IPS DF 4.7 (cell line): ENCODE results near the gene SCGB1A1.

Experiments used
- DNase-seq: peaks from one replicate; pipeline ENCODE4 v3.0.0-alpha.2; 2013; ENCODE audit warnings: low spot score; ENCODE audit errors: extremely low read depth

The SCGB1A1 gene

GRCh38 chr11:62398011-62398994 is 20.5 kb upstream of the SCGB1A1 start:
- no peak for DNase-seq

DNA sequence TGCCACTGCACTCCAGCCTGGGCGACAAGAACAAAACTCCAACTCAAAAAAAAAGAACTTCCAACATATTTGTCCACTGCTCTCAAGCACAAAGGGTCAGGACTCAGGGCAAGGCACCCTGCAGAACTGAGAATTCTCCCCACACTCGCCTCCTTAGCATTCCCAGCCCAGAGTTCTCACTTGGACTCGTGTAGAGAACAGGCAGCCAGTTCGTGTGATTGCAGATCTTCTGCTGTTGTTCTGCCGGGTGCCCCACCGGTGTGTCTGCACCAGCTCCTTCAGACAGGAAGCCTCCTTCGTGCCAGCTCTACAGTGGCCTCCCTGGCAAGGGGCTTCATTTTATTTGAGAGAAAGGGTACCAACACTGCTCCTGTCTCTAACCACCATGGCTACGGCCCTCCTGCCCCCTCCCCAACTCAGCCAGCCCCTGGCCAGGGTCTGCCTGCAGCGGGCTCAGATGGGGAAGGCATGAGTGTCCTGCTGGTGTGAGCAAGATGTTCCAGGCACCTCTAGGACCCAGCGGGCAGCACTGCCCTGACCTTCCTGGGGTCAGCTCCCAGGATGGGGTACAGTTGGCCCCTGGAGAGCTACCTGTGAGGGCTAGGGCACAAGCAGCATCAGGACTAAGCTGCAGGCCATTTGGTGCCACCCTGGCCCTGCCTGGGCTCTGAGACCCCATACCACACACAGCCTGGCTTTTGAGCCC is 19.5 kb upstream of the SCGB1A1 start:
- DNase-seq, result no peak

- DNase-seq, result no peak
Measured at GRCh38 chr11:62399878-62400266, 19.0 kb upstream of the SCGB1A1 start.

DNA sequence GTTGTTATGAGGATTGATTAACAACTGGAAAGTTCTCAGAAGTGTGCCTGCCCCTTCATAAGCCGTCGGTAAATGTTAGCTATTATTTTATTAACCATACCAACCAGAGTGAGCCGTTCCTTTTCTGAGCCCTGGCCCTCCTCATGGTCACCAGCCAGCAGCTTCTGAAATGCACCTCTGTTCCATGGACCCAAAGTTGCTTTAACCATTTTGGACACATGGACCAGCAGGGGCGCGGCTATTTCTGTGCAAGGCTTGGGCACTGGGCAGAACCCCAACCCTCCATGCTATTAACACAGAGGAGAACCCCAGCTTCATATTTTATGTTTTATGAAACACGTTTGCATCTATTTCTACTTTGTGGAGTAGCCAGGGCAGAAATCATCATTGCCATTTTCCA is 18.6 kb upstream of the SCGB1A1 start:
- DNase-seq, result no peak

GRCh38 chr11:62400760-62401159 is 18.1 kb upstream of the SCGB1A1 start:
- DNase-seq, result no peak

- no peak for DNase-seq
Measured at GRCh38 chr11:62401356-62401755, 17.5 kb upstream of the SCGB1A1 start.

GRCh38 chr11:62401811-62402210 is 17.0 kb upstream of the SCGB1A1 start:
- DNase-seq, result no peak

DNA sequence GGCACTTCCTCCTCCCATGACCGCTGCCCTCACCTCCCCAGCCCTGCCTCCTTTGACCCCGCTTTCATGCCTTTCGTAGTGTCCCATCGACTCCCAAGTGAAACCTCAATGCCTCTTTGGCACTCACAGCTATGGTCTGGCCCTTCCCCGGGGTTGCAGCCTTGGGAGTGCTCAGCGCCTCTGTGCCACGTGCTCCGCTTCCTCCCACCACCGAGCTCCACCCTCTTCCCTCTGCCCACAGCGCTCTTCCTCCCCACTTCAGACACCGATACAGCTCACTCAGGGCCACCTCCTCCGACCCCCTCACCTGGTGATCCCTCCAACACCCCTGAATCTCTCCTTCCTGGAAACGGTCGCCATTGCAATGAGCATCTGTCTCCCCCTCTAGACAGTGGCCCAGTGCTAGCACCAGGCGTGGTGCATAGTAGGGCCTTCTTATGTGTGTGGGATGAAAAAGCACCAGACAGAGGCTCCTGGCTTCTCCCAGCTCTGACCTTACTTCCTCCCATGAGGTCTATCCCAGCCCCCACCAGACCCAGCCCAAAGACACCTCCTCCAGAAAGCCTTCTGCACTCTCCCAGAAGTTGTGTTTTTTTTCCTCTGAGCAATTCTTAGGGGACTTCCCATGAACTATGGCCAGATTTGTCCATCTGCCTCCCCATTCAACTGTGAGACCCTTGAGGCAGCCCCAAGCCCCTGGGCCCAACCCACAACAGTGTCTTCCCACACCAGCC is 16.4 kb upstream of the SCGB1A1 start:
- no peak for DNase-seq

- DNase-seq, result no peak
Measured at GRCh38 chr11:62402960-62403730, 15.7 kb upstream of the SCGB1A1 start.

GRCh38 chr11:62404435-62404834 is 14.4 kb upstream of the SCGB1A1 start:
- no peak for DNase-seq

- no peak for DNase-seq
Measured at GRCh38 chr11:62404901-62405300, 13.9 kb upstream of the SCGB1A1 start.

GRCh38 chr11:62406034-62406433 is 12.8 kb upstream of the SCGB1A1 start:
- no peak for DNase-seq

DNA sequence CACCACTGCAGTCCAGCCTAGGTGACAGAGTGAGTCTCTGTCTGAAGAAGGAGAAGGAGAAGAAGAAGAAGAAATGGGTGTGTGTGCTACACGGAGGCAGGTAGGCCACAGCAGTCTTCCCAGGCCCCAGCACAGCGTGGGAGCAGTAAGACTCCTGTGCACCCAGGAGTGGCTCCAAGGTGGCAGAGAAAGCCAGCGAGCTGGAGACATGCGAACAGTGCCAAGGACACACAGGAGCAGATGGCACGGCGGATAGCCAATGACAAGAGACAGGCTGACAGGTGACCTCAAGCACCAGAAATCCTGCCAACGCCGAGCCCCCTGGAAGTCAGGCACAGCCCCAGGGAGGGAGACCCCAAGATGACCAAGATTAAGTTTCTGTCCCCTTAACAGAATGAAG is 9.0 kb upstream of the SCGB1A1 start:
- no peak for DNase-seq

- no peak for DNase-seq
Measured at GRCh38 chr11:62410972-62411371, 7.9 kb upstream of the SCGB1A1 start.

GRCh38 chr11:62411524-62411923 is 7.3 kb upstream of the SCGB1A1 start:
- DNase-seq, result no peak

DNA sequence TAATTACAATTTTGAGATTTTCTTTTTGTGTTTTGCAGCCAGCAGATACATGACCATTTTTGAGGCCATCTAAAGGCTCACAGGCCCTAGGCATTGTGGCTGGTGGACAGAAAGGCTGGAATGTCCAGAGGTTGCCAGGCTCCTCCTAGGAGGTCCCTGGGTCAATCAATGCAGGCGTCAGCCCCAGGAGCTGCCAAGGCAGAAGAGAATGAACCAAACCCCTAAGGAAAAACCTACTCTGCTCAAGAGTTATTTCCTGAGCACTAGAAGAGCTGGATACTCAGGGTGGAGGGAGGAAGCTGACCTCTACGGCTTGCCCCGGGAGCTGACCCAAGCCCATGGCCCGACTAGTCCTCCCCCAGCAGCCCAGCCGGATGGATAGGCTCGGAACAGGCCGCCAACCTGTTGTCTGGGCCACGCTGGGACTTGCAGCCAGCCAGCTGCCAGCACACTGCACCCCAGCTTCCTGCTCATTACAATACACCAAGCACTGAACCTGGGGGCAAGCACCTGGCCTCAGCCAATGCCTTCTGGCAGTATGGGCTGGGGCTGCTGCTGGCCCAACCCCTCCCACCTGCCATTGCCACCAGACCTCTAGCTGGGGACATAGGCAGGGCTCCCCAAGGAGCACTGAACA is 5.7 kb upstream of the SCGB1A1 start:
- no peak for DNase-seq

- no peak for DNase-seq
Measured at GRCh38 chr11:62416596-62416995, 2.2 kb upstream of the SCGB1A1 start.

DNA sequence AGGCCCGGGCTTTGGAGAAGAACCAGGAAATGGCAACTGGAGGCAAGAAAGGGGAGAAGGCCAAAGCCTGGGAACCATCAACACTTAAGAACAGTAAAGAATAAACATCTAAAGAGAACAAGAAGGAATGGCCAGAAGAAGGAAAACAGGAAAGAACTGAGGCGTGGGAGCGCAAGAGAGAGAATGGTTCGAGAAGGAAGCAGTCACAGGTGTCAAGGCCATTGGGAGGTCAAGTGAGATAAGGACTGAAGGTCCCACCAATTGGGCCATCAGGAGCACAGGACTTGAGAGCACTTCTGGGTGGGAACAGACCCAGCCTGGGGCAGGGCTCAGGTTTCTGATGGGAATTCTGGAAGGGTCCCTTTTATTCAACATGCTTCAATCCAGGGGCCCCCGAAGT is 697 bp upstream of the SCGB1A1 start:
- DNase-seq, result no peak

DNA sequence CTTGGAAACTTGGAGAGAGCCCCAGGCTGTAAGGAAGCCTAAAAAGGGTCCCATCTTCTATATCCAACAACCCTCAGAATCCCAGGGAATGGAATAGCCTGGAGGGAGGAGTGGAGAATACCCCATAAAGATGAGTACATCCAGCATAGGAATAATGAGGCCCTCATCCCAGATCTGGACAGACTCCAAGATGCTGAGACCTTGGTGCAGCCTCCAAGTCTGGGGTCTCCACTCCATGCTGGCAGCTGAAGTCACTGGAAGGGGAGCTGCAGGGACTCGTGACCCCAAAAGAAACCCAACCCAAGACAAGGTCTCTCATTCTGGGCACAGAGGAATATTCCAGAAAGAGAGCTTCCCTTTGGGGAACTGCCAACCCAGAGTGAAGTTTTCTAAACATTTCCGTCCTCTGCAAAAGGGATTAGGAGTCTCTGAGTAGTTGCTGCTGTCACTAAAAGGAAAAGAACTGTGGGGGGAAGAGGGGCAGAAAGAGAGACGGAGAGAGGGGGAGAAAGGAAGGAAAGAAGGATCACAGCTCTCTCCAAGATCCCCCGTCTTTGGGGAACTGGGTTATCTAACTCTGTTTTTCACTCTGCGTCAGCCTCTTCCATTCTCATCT is 589 bp downstream of the SCGB1A1 start:
- no peak for DNase-seq

- DNase-seq, result no peak
Measured at GRCh38 chr11:62419943-62420342, 1.1 kb downstream of the SCGB1A1 start.
